Naive thymus-derived CD4-positive, alpha-beta T cell (primary cell): ENCODE results near the gene MINAR1. TPM values are rescaled to one million over a fixed set of nuclear protein-coding genes. Genes with fewer than 3 reads are reported as not detected.

Experiments used
- ATAC-seq: fragments of 150-1000 bp; cut with Tn5 transposase; 2 replicates; pipeline ENCODE4 v1.10.0; 2021; ENCODE audit warnings: mild to moderate bottlenecking, moderate library complexity
- CTCF ChIA-PET: fragments of 350-600 bp; sonication (Branson Sonifier 250); formaldehyde crosslinking; loops from one replicate; lab custom pipeline; 2021; ENCODE audit warnings: antibody characterized with exemption; lab: Charles Lee
- POLR2A ChIA-PET: fragments of 350-600 bp; sonication (Branson Sonifier 250); formaldehyde crosslinking; loops from one replicate; lab custom pipeline; 2021; ENCODE audit warnings: antibody characterized with exemption, inconsistent platforms; lab: Charles Lee
- DNase-seq, 9 donors: peaks; one replicate each; pipeline versions ENCODE4 v3.0.0 to v3.0.0-alpha.2; 2020 to 2022; ENCODE audit warnings: mixed read lengths in 1 of 9
- H3K27ac ChIP-seq: one replicate; pipeline ENCODE4 v1.7.0; 2013; ENCODE audit warnings: mild to moderate bottlenecking, low read depth, low read length, moderate library complexity
- H3K27me3 ChIP-seq, 2 donors: one replicate each; pipeline ENCODE4 v1.7.0; 2013; ENCODE audit warnings: low read length in 2 of 2, mild to moderate bottlenecking in 2 of 2, moderate library complexity in 2 of 2; ENCODE audit not compliant: control insufficient read depth in 2 of 2, insufficient read depth in 2 of 2
- H3K36me3 ChIP-seq, 3 experiments: 1 replicate in 2 of 3; 2 replicates in 1 of 3; pipeline ENCODE4 v1.7.0; 2013; ENCODE audit warnings: low read length in 3 of 3, mild to moderate bottlenecking in 3 of 3, moderate library complexity in 1 of 3; ENCODE audit not compliant: insufficient read depth in 3 of 3, control insufficient read depth in 2 of 3
- H3K4me1 ChIP-seq, 2 donors: one replicate each; pipeline ENCODE4 v1.7.0; 2013; ENCODE audit warnings: low read length in 2 of 2, mild to moderate bottlenecking in 2 of 2, moderate library complexity in 1 of 2; ENCODE audit not compliant: control insufficient read depth in 2 of 2, insufficient read depth in 2 of 2
- H3K4me3 ChIP-seq: 2 replicates; pipeline ENCODE4 v1.7.0; 2013; ENCODE audit warnings: mild to moderate bottlenecking, low read length
- H3K9me3 ChIP-seq, 3 experiments: 1 replicate in 2 of 3; 2 replicates in 1 of 3; pipeline ENCODE4 v1.7.0; 2013; ENCODE audit warnings: low read length in 3 of 3; ENCODE audit not compliant: control insufficient read depth in 2 of 3
- H3K27ac Mint-ChIP-seq, 9 donors: one replicate each; pipeline ENCODE4 v1.8.0; 2020 to 2022; ENCODE audit warnings: mixed read lengths in 9 of 9, mild to moderate bottlenecking in 8 of 9, moderate library complexity in 5 of 9, inconsistent platforms in 2 of 9
- H3K27me3 Mint-ChIP-seq, 5 donors: one replicate each; pipeline ENCODE4 v1.8.0; 2021 to 2022; ENCODE audit warnings: mixed read lengths in 5 of 5, mild to moderate bottlenecking in 1 of 5
- H3K36me3 Mint-ChIP-seq, 5 donors: one replicate each; pipeline ENCODE4 v1.8.0; 2020 to 2022; ENCODE audit warnings: mixed read lengths in 5 of 5, mild to moderate bottlenecking in 3 of 5, inconsistent platforms in 1 of 5
- H3K4me1 Mint-ChIP-seq, 7 donors: one replicate each; pipeline ENCODE4 v1.8.0; 2020 to 2022; ENCODE audit warnings: mixed read lengths in 7 of 7, mild to moderate bottlenecking in 3 of 7, inconsistent platforms in 1 of 7
- H3K4me3 Mint-ChIP-seq, 10 donors: one replicate each; pipeline ENCODE4 v1.8.0; 2020 to 2022; ENCODE audit warnings: mild to moderate bottlenecking in 10 of 10, mixed read lengths in 10 of 10, moderate library complexity in 6 of 10, inconsistent platforms in 2 of 10
- H3K9me3 Mint-ChIP-seq, 11 donors: one replicate each; pipeline ENCODE4 v1.8.0; 2020 to 2022; ENCODE audit warnings: mixed read lengths in 11 of 11, mild to moderate bottlenecking in 4 of 11, inconsistent platforms in 1 of 11, moderate library complexity in 1 of 11
- intact Hi-C, 2 donors: fragments of 100-400 bp; cut with micrococcal nuclease; formaldehyde crosslinking; loops; one replicate each; pipeline ENCODE4 v1.15.1; 2023
- polyA plus RNA-seq, 2 donors: library from polyadenylated mRNA; unstranded; fragments of 300-500 nt; fragmentation: Illumina TruSeq; gene quantifications; one replicate each; pipeline ENCODE4 v1.2.3, GENCODE V29; 2021
- total RNA-seq, 6 experiments: library from RNA in 5 of 6; stranded (reverse) in 5 of 6; gene quantifications; 1 replicate in 5 of 6; 2 replicates in 1 of 6; pipeline ENCODE4 v1.2.3 and lab custom pipeline; 2021 to 2026

The MINAR1 gene
- total and polyA plus RNA-seq, 7 experiments from 2014 or later, result 0.04 to 1.3 (median 0.32) TPM

- Mint-ChIP-seq H3K4me3 (no peak overlapping the region), H3K9me3 (no peaks in the 10 kb centered on the region), H3K27me3 (peaks cover 0 to 7% (median 4%) of the 10 kb centered on the region in 5 donors), H3K36me3 (no peaks in the 10 kb centered on the region), H3K27ac (no peak overlapping the region), H3K4me1 (peaks cover 0 to 5% (median 0%) of the 10 kb centered on the region in 7 donors)
- Histone ChIP-seq H3K36me3 (no peaks in the 10 kb centered on the region), H3K27ac (no peak overlapping the region), H3K27me3 (no peaks in the 10 kb centered on the region), H3K4me1 (no peaks in the 10 kb centered on the region), H3K4me3 (no peak overlapping the region), H3K9me3 (no peaks in the 10 kb centered on the region)
- DNase-seq (no peak), ATAC-seq (no peak)
- POLR2A ChIA-PET, result no interaction called here
- CTCF ChIA-PET, result no interaction called here
- intact Hi-C loops, result no loop called here
Observed at GRCh38 chr15:79474252-79474651, 42.1 kb downstream of the MINAR1 start.

- H3K4me1 Mint-ChIP-seq, result peaks cover 0 to 5% (median 0%) of the 10 kb centered on the region in 7 donors
- H3K36me3 Mint-ChIP-seq, result no peaks in the 10 kb centered on the region
- H3K9me3 Mint-ChIP-seq, result no peaks in the 10 kb centered on the region
- Histone ChIP-seq H3K4me1 (no peaks in the 10 kb centered on the region), H3K9me3 (no peaks in the 10 kb centered on the region), H3K4me3 (no peak overlapping the region), H3K27ac (no peak overlapping the region), H3K27me3 (no peaks in the 10 kb centered on the region), H3K36me3 (no peaks in the 10 kb centered on the region)
- ChIA-PET CTCF (no interaction called here), POLR2A (no interaction called here)
- peaks cover 0 to 8% (median 7%) of the 10 kb centered on the region in 5 donors for H3K27me3 Mint-ChIP-seq
- peak overlapping the region in 2 of 10 donors; percentile 8 to 22 for H3K4me3 Mint-ChIP-seq
- no peak overlapping the region for H3K27ac Mint-ChIP-seq
- ATAC-seq (no peak), DNase-seq (no peak)
- intact Hi-C loops, result no loop called here
Observed at GRCh38 chr15:79475306-79475705, 43.2 kb downstream of the MINAR1 start.

- Mint-ChIP-seq H3K4me3 (no peak overlapping the region), H3K27ac (no peak overlapping the region), H3K36me3 (no peaks in the 10 kb centered on the region), H3K27me3 (peaks cover 0 to 12% (median 8%) of the 10 kb centered on the region in 5 donors), H3K9me3 (peaks cover 0 to 3% (median 0%) of the 10 kb centered on the region in 11 donors), H3K4me1 (peaks cover 0 to 5% (median 0%) of the 10 kb centered on the region in 7 donors)
- Histone ChIP-seq H3K9me3 (no peaks in the 10 kb centered on the region), H3K4me1 (no peaks in the 10 kb centered on the region), H3K27me3 (no peaks in the 10 kb centered on the region), H3K27ac (no peak overlapping the region), H3K36me3 (no peaks in the 10 kb centered on the region), H3K4me3 (no peak overlapping the region)
- intact Hi-C loops, result no loop called here
- ATAC-seq (no peak), DNase-seq (no peak)
- ChIA-PET POLR2A (no interaction called here), CTCF (no interaction called here)
Observed at GRCh38 chr15:79478108-79478507, 46.0 kb downstream of the MINAR1 start.

GRCh38 chr15:79479616-79480015 is 47.5 kb downstream of the MINAR1 start:
- H3K9me3 Mint-ChIP-seq, result peaks cover 0 to 4% (median 0%) of the 10 kb centered on the region in 11 donors
- H3K27me3 Mint-ChIP-seq, result peaks cover 0 to 15% (median 8%) of the 10 kb centered on the region in 5 donors
- H3K27ac ChIP-seq, result no peak overlapping the region
- no peak overlapping the region for H3K4me3 Mint-ChIP-seq
- no peak overlapping the region for H3K27ac Mint-ChIP-seq
- no peaks in the 10 kb centered on the region for H3K36me3 Mint-ChIP-seq
- no peak for DNase-seq
- intact Hi-C loops, result no loop called here
- peaks cover 0 to 5% (median 0%) of the 10 kb centered on the region in 7 donors for H3K4me1 Mint-ChIP-seq
- no peaks in the 10 kb centered on the region for H3K4me1 ChIP-seq
- POLR2A ChIA-PET, result no interaction called here
- CTCF ChIA-PET, result no interaction called here
- no peak for ATAC-seq
- H3K9me3 ChIP-seq, result no peaks in the 10 kb centered on the region
- H3K36me3 ChIP-seq, result no peaks in the 10 kb centered on the region
- H3K4me3 ChIP-seq, result no peak overlapping the region
- no peaks in the 10 kb centered on the region for H3K27me3 ChIP-seq

- Mint-ChIP-seq H3K27ac (no peak overlapping the region), H3K36me3 (no peaks in the 10 kb centered on the region), H3K4me3 (no peak overlapping the region), H3K9me3 (peaks cover 0 to 4% (median 0%) of the 10 kb centered on the region in 11 donors), H3K27me3 (peaks cover 0 to 12% (median 6%) of the 10 kb centered on the region in 5 donors), H3K4me1 (no peaks in the 10 kb centered on the region)
- intact Hi-C loops, result no loop called here
- no peak overlapping the region for H3K4me3 ChIP-seq
- no peaks in the 10 kb centered on the region for H3K4me1 ChIP-seq
- ATAC-seq, result no peak
- ChIA-PET CTCF (no interaction called here), POLR2A (no interaction called here)
- H3K27ac ChIP-seq, result no peak overlapping the region
- H3K9me3 ChIP-seq, result no peaks in the 10 kb centered on the region
- no peaks in the 10 kb centered on the region for H3K27me3 ChIP-seq
- H3K36me3 ChIP-seq, result no peaks in the 10 kb centered on the region
- DNase-seq, result no peak
Observed at GRCh38 chr15:79481793-79482192, 49.7 kb downstream of the MINAR1 start.

Other genes starting within 250 kb of the MINAR1 start
- gene ANKRD34C, start 149.6 kb upstream of the MINAR1 start, total RNA-seq, result not detected
- not detected for gene ANKRD34C, start 149.6 kb upstream of the MINAR1 start, polyA plus RNA-seq
- 10 to 100 TPM; 18.6 to 40.5 (median 21.1) TPM for gene TMED3, start 121.2 kb upstream of the MINAR1 start, total RNA-seq
- 10 to 100 TPM; 57.2 to 74.1 TPM for gene TMED3, start 121.2 kb upstream of the MINAR1 start, polyA plus RNA-seq